SU-DHL-6 (cell line): ENCODE measurements around the gene PPARGC1A.

Experiments used
- H2AFZ ChIP-seq: fragments of 200-600 bp; sonication (generic); 2 replicates; pipeline ENCODE4 v1.6.1; 2014; ENCODE audit warnings: low read depth, mild to moderate bottlenecking, moderate library complexity, mixed read lengths, antibody characterized with exemption, low read length; ENCODE audit not compliant: severe bottlenecking
- H3F3A ChIP-seq: fragments of 200-600 bp; shearing (Covaris generic); 2 replicates; pipeline ENCODE4 v1.6.0; 2016; ENCODE audit warnings: antibody characterized with exemption, mild to moderate bottlenecking; ENCODE audit not compliant: insufficient read depth
- H3K27ac ChIP-seq: fragments of 200-600 bp; sonication (generic); 2 replicates; pipeline ENCODE4 v1.5.1; 2016; ENCODE audit warnings: low read depth, mild to moderate bottlenecking, low read length, moderate library complexity, mixed read lengths
- H3K27me3 ChIP-seq: fragments of 200-600 bp; sonication (generic), shearing (Covaris generic); 2 replicates; pipeline ENCODE4 v1.6.0; 2014; ENCODE audit warnings: mild to moderate bottlenecking, low read length
- H3K36me3 ChIP-seq: fragments of 200-600 bp; sonication (generic); 2 replicates; pipeline ENCODE4 v1.6.1; 2014; ENCODE audit warnings: mild to moderate bottlenecking, low read length, mixed read lengths
- H3K4me2 ChIP-seq: fragments of 300-600, 200-600 bp; shearing (Covaris generic), sonication (generic); 2 replicates; pipeline ENCODE4 v1.6.0; 2014; ENCODE audit warnings: low read length, low read depth, mild to moderate bottlenecking; ENCODE audit not compliant: poor library complexity, severe bottlenecking
- H3K4me3 ChIP-seq: fragments of 200-600 bp; sonication (generic); 2 replicates; pipeline ENCODE4 v1.5.1; 2014; ENCODE audit warnings: antibody characterized with exemption, low read length, mild to moderate bottlenecking, mixed read lengths; ENCODE audit not compliant: insufficient read depth, poor library complexity, severe bottlenecking
- H3K79me2 ChIP-seq: fragments of 200-600 bp; sonication (generic); 2 replicates; pipeline ENCODE4 v1.6.1; 2014; ENCODE audit warnings: mild to moderate bottlenecking, low read length, moderate library complexity; ENCODE audit not compliant: insufficient read depth
- H3K9ac ChIP-seq: fragments of 200-600 bp; sonication (generic); 2 replicates; pipeline ENCODE4 v1.7.0; 2014; ENCODE audit warnings: mild to moderate bottlenecking, low read length
- H3K9me2 ChIP-seq: fragments of 200-600 bp; sonication (generic); replicated peaks from 2 replicates; pipeline ENCODE4 v1.6.1; 2014; ENCODE audit warnings: low read length; ENCODE audit not compliant: insufficient read depth
- H3K9me3 ChIP-seq: fragments of 200-600 bp; sonication (generic); 2 replicates; pipeline ENCODE4 v1.6.1; 2014; ENCODE audit warnings: low read length, mixed read lengths; ENCODE audit not compliant: insufficient read depth
- H4K20me1 ChIP-seq: fragments of 200-600 bp; sonication (generic); 2 replicates; pipeline ENCODE4 v1.6.1; 2014; ENCODE audit warnings: low read depth, mild to moderate bottlenecking, antibody characterized with exemption, low read length, moderate library complexity, mixed read lengths
- CTCF ChIP-seq: fragments of 200-600 bp; sonication (generic); IDR thresholded peaks from one replicate; pipeline ENCODE4 v1.5.1; 2017; ENCODE audit warnings: antibody characterized with exemption, mild to moderate bottlenecking, low read length, moderate library complexity; ENCODE audit not compliant: insufficient read depth, poor library complexity, severe bottlenecking
- EZH2phosphoT487 ChIP-seq: fragments of 200-600 bp; sonication (generic), shearing (Covaris generic); conservative IDR thresholded peaks from 2 replicates; pipeline ENCODE4 v1.6.1; 2018; ENCODE audit warnings: mild to moderate bottlenecking, antibody characterized with exemption, low read length, moderate library complexity, mixed read lengths

The PPARGC1A gene

GRCh38 chr4:23932186-23932585 is 42.3 kb upstream of the PPARGC1A start:
- Histone ChIP-seq H3K9ac (no peak overlapping the region), H3K27ac (no peak overlapping the region), H3K9me3 (no peaks in the 10 kb centered on the region), H3K79me2 (no peaks in the 10 kb centered on the region), H3K4me3 (no peak overlapping the region), H3K9me2 (no peaks in the 10 kb centered on the region), H3K4me2 (no peak overlapping the region), H3K36me3 (no peaks in the 10 kb centered on the region), H3K27me3 (no peaks in the 10 kb centered on the region), H2AFZ (no peak overlapping the region), H4K20me1 (no peaks in the 10 kb centered on the region), H3F3A (no peaks in the 10 kb centered on the region)
- no peak for TF ChIP-seq CTCF
- no peak for TF ChIP-seq EZH2phosphoT487

GRCh38 chr4:23931489-23931830 is 41.6 kb upstream of the PPARGC1A start:
- Histone ChIP-seq H3K4me3 (no peak overlapping the region), H4K20me1 (no peaks in the 10 kb centered on the region), H3K9me2 (no peaks in the 10 kb centered on the region), H3K4me2 (no peak overlapping the region), H3K9ac (no peak overlapping the region), H3F3A (no peaks in the 10 kb centered on the region), H3K27ac (no peak overlapping the region), H3K36me3 (no peaks in the 10 kb centered on the region), H2AFZ (no peak overlapping the region), H3K79me2 (no peaks in the 10 kb centered on the region), H3K9me3 (no peaks in the 10 kb centered on the region), H3K27me3 (no peaks in the 10 kb centered on the region)
- TF ChIP-seq EZH2phosphoT487 = no peak
- TF ChIP-seq CTCF = no peak

- Histone ChIP-seq H3K27ac (no peak overlapping the region), H2AFZ (no peak overlapping the region)
Measured at GRCh38 chr4:23930750-23931488, 41.1 kb upstream of the PPARGC1A start.

More at GRCh38 chr4:23930750-23931488, 41.1 kb upstream of the PPARGC1A start:
- Histone ChIP-seq H4K20me1 (no peaks in the 10 kb centered on the region), H3K9me2 (no peaks in the 10 kb centered on the region), H3F3A (no peaks in the 10 kb centered on the region), H3K79me2 (no peaks in the 10 kb centered on the region), H3K36me3 (no peaks in the 10 kb centered on the region), H3K27me3 (no peaks in the 10 kb centered on the region), H3K9me3 (no peaks in the 10 kb centered on the region), H3K9ac (no peak overlapping the region), H3K4me2 (no peak overlapping the region), H3K4me3 (no peak overlapping the region)
- TF ChIP-seq EZH2phosphoT487 (no peak), CTCF (no peak)
